IMR-90 (cell line): ENCODE results near the gene PJA1.

Experiments
- BHLHE40 ChIP-seq: fragments of 150-350 bp; IDR thresholded peaks from 2 replicates; pipeline ENCODE4 v1.6.1; 2016; ENCODE audit warnings: mild to moderate bottlenecking, low read depth, low read length
- CHD1 ChIP-seq: IDR thresholded peaks from 2 replicates; pipeline ENCODE4 v1.6.1; 2012; ENCODE audit warnings: low read depth, low read length, improper control_type of control experiment
- FOS ChIP-seq: fragments of 150-350 bp; IDR thresholded peaks from 2 replicates; pipeline ENCODE4 v1.6.1; 2016; ENCODE audit warnings: low read depth, low read length
- MAFK ChIP-seq: IDR thresholded peaks from 2 replicates; pipeline ENCODE4 v1.6.1; 2012; ENCODE audit warnings: low read depth, low read length, improper control_type of control experiment
- MXI1 ChIP-seq: IDR thresholded peaks from 2 replicates; pipeline ENCODE4 v1.6.1; 2012; ENCODE audit warnings: low read depth, mild to moderate bottlenecking, low read length, moderate library complexity, borderline replicate concordance
- POLR2A ChIP-seq: IDR thresholded peaks from 2 replicates; pipeline ENCODE4 v1.6.1; 2012; ENCODE audit warnings: mild to moderate bottlenecking, low read depth, low read length
- RAD21 ChIP-seq: IDR thresholded peaks from 2 replicates; pipeline ENCODE4 v1.6.1; 2012; ENCODE audit warnings: low read length, improper control_type of control experiment
- RCOR1 ChIP-seq: IDR thresholded peaks from 2 replicates; pipeline ENCODE4 v1.6.1; 2012; ENCODE audit warnings: mild to moderate bottlenecking, low read length, improper control_type of control experiment; ENCODE audit not compliant: insufficient replicate concordance
- TF ChIP-seq, protein P1 (sequence below): conservative IDR thresholded peaks from 2 replicates; pipeline ENCODE4 v1.5.1; 2012; ENCODE audit warnings: mild to moderate bottlenecking, low read depth, low read length, improper control_type of control experiment

DNA sequence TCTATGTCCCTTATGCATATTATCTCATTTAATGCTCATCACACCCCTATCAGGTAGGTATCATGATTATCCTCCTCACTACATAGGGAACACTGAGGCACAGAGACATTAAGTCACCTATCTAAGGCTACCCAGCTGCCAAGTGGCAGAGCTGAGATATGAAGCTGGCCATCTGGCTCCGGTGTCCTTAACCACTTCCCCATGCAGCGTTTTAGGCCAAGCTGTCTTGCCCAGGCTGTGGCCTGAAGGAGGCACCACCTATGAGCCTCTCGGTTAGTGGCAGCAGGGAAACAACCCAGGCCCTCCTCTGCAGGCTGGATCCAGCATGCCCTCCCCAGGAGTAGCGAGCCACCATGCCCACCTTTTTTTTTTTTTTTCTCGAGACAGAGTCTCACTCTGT, 16.3 kb downstream of the PJA1 start:
- TF ChIP-seq POLR2A (no peak), BHLHE40 (no peak), MXI1 (no peak), FOS (no peak), RAD21 (no peak), CHD1 (no peak), RCOR1 (no peak), MAFK (no peak)
- TF ChIP-seq, protein P1, sequence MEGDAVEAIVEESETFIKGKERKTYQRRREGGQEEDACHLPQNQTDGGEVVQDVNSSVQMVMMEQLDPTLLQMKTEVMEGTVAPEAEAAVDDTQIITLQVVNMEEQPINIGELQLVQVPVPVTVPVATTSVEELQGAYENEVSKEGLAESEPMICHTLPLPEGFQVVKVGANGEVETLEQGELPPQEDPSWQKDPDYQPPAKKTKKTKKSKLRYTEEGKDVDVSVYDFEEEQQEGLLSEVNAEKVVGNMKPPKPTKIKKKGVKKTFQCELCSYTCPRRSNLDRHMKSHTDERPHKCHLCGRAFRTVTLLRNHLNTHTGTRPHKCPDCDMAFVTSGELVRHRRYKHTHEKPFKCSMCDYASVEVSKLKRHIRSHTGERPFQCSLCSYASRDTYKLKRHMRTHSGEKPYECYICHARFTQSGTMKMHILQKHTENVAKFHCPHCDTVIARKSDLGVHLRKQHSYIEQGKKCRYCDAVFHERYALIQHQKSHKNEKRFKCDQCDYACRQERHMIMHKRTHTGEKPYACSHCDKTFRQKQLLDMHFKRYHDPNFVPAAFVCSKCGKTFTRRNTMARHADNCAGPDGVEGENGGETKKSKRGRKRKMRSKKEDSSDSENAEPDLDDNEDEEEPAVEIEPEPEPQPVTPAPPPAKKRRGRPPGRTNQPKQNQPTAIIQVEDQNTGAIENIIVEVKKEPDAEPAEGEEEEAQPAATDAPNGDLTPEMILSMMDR, result no peak
